ENCODE measurements around the gene CCNI2. TPM values are rescaled to one million over a fixed set of nuclear protein-coding genes. Genes with fewer than 3 reads are reported as not detected.

The CCNI2 gene
- total RNA-seq, 1 donor from 2014 or later, result 1.4 TPM

GRCh38 chr5:132788508-132788907 lies 41.3 kb downstream of the CCNI2 start:
- no peak for DNase-seq (ENCODE audit: extremely low spot score, unreplicated experiment)
- H3K36me3 Mint-ChIP-seq, result no peaks in the 10 kb centered on the region
- peaks cover 8% of the 10 kb centered on the region for H3K4me1 Mint-ChIP-seq (ENCODE audit: unreplicated experiment)
- no peak for TF ChIP-seq CTCF (conservative IDR thresholded peaks at IDR 0.05)
- H3K4me3 Mint-ChIP-seq, result no peak overlapping the region
- peaks cover 12% of the 10 kb centered on the region for H3K27me3 Mint-ChIP-seq
- H3K27ac Mint-ChIP-seq, result no peak overlapping the region
- H3K9me3 Mint-ChIP-seq, result no peaks in the 10 kb centered on the region

DNA sequence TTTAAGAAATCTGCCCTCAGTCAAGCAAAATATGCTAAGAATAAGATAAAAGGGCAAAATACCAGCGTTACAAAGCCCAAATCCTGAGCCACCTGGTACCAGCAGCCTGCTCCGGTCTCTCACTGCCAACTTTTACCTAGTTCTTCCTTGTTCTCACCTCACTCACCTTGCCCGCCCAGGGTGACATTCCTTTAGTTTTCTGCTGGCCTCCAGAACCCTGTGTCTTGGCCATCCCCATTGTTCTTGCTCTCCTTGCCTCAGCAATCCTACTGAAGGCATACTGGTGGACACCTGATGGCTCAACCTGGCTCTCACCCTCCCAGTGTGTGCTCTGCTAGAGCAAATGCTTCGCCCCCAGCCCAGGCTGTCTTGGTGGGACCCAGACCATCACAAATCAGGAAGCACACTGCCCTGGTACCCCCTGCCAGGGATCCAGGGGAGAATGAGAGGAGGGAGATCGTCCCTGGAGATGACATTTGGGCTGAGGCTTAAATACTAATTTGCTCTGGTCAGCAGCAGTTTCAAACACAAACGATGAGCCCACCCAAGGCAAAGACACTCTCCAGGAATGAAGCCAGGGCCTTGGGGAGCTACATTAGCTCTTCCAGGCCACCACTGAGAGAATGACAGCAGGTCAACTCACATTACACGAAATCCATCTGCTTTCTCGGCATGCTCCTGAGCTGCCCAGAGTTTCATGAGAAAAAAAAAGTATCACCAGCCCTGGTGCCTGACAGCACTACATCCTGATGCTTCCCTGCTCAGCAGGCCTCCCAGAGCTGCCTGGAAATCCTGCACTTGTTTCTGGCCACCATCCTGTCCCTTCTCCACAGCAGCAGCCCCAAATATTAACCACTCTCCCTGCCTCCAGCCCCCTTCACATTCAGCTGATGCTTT lies 42.0 kb downstream of the CCNI2 start:
- Mint-ChIP-seq H3K27ac (no peak overlapping the region), H3K9me3 (no peaks in the 10 kb centered on the region), H3K4me1 (ENCODE audit: unreplicated experiment) (peaks cover 8% of the 10 kb centered on the region), H3K36me3 (no peaks in the 10 kb centered on the region), H3K27me3 (peaks cover 12% of the 10 kb centered on the region), H3K4me3 (no peak overlapping the region)
- no peak for TF ChIP-seq CTCF (conservative IDR thresholded peaks at IDR 0.05)
- no peak for DNase-seq (ENCODE audit: extremely low spot score, unreplicated experiment)

DNA sequence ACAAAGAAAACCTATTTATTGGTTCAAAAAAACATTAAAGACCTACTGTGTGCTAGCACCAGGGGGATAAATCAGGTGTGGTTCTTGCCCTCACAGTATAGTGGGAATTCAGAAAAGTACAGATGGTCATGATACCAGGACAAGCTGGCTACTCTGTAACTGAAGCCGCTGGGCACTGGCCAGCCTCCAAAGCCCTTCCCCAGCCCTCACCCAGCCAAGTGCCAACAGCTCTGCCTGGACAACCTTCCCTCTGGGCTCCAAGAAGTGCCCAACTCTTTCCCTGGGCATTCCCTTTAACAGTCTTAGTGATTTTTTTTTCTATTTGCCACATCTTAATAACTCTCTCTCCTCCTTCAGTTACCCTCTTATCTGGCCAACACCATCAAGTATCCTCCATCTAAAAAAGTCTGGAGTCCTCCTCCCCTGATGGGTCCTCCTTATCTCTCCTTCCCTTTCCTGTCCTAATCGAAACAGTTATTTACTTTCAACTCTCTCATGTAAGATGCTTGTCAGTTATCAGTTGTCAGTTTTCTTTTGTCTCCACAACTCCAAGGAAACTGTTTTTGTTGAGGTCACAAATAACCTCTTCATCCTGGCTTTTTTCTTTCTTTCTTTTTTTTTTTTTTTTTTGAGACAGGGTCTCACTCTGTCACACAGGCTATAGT lies 43.1 kb downstream of the CCNI2 start:
- TF ChIP-seq CTCF (conservative IDR thresholded peaks at IDR 0.05), result no peak
- Mint-ChIP-seq H3K4me1 (ENCODE audit: unreplicated experiment) (peaks cover 8% of the 10 kb centered on the region), H3K27ac (no peak overlapping the region), H3K9me3 (no peaks in the 10 kb centered on the region), H3K36me3 (no peaks in the 10 kb centered on the region), H3K4me3 (no peak overlapping the region), H3K27me3 (peaks cover 12% of the 10 kb centered on the region)
- no peak for DNase-seq (ENCODE audit: extremely low spot score, unreplicated experiment)

- Mint-ChIP-seq H3K27me3 (peaks cover 12% of the 10 kb centered on the region), H3K36me3 (no peaks in the 10 kb centered on the region), H3K4me1 (ENCODE audit: unreplicated experiment) (peaks cover 8% of the 10 kb centered on the region), H3K9me3 (no peaks in the 10 kb centered on the region), H3K27ac (no peak overlapping the region), H3K4me3 (no peak overlapping the region)
- no peak for DNase-seq (ENCODE audit: extremely low spot score, unreplicated experiment)
- TF ChIP-seq CTCF (conservative IDR thresholded peaks at IDR 0.05), result no peak
Measured at GRCh38 chr5:132791026-132791425, 43.8 kb downstream of the CCNI2 start.

DNA sequence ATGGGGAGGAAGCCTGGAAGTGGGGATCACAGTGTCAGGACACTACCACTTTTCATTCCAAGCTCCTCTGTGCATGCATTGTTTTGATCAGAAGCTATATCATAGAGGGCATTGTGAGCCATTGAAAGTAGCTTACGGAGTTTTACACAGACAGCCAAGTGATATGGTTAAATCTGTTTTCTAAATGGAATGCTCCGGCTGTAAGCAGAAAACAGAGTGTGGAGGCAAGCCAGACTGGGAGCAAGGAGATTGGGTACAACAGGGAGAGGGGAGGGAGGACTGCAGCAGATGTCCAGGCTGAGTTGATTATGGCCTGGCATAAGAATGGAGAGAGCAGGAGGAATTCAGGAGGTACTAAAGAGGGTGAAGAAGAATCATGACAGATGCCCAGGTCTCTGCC lies 50.4 kb downstream of the CCNI2 start:
- peaks cover 6% of the 10 kb centered on the region for H3K27me3 Mint-ChIP-seq
- TF ChIP-seq CTCF (conservative IDR thresholded peaks at IDR 0.05), result no peak
- no peak for DNase-seq (ENCODE audit: extremely low spot score, unreplicated experiment)
- H3K9me3 Mint-ChIP-seq, result no peaks in the 10 kb centered on the region
- no peak overlapping the region for H3K4me3 Mint-ChIP-seq
- H3K27ac Mint-ChIP-seq, result no peak overlapping the region
- no peaks in the 10 kb centered on the region for H3K36me3 Mint-ChIP-seq
- H3K4me1 Mint-ChIP-seq (ENCODE audit: unreplicated experiment), result peaks cover 4% of the 10 kb centered on the region
